Suppressor macrophage treated with lipopolysaccharide for 1 hour (primary cell): ENCODE results near the gene C12orf42.
A peak's percentile ranks its signal among the peaks of the same experiment; 100 is the strongest.

Source experiments
- DNase-seq, 3 donors: peaks; one replicate each; pipeline ENCODE4 v3.0.0-alpha.2; 2020 to 2022

The C12orf42 gene

GRCh38 chr12:103495469-103496456 lies at the start of gene C12orf42:
Gene C12orf42, minus strand, starts transcription at chr12:103495968. Its CDS starts 17,542 bp downstream, at chr12:103478426.
- DNase-seq = peak in 1 of 3 donors; percentile 24

DNA sequence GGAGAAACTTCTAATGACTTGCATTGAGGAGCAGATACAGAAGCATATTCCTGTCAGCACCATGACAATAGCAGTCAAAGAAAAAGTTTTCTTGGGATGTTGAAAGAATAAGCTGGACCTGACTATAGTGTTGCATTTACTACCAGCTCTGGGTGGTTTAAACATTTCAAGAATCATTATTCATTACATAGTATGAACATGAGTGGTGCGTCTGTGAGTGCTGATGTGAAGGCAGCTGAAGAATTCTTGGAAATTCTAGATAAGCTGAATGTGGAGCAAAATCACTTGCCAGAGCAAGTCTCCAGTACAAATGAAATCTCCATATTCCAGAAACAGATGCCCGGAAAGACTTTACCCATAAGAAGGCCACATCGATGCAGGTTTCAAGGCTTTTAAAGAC lies 46.3 kb upstream of the C12orf42 start:
- DNase-seq = no peak

DNA sequence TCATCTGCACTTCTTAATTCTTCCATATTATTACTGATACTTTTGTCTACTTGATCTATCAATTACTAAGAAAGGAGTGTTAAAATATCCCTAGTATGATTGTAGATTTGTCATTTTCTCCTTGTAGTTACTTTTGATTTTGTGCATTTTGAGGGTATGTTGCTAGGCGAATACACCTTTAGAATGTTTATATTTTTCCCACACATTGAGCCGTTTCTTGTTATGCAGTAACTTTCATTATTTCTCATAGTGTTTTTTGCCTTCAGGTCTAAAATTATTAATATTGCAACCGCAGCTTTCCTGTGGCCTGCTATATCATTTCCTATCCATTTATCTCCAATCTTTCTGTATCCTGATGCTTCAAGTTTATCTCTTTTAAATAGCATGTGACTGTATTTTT lies 44.6 kb upstream of the C12orf42 start:
- no peak for DNase-seq

GRCh38 chr12:103538397-103538796 lies 42.6 kb upstream of the C12orf42 start:
- DNase-seq = no peak

- no peak for DNase-seq
Observed at GRCh38 chr12:103530307-103531066, 34.7 kb upstream of the C12orf42 start.

- no peak for DNase-seq
Observed at GRCh38 chr12:103529306-103529705, 33.5 kb upstream of the C12orf42 start.

DNA sequence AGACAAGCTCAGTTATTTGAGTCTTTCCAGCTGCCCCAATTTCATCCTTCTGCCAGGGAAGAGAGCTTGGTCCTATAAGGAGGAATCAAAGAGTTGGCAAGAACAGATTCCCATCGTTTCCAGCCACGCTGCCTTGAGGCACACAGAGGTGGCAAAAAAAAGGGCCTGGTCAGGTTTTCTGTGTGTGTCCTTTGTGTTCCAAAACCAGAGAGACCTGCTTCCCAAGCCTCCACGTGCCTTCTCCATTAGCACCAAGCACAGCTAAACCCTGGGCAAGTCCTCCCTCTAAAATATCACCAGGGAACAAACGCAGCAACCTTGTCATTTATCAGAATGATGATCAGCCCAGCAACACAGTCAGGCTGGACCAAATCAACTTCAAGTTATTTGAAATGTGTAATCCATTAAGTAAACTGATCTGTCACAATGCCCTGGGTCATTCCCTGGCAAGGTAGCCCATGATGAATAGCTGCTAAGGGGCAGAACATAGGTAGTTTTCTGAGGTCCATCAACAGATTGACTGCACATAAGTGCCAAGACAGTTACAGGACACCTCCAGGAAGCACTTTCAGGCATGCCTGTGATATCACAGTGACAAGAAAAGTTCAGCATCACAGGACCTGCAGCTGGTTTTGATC lies 28.6 kb upstream of the C12orf42 start:
- no peak for DNase-seq

DNA sequence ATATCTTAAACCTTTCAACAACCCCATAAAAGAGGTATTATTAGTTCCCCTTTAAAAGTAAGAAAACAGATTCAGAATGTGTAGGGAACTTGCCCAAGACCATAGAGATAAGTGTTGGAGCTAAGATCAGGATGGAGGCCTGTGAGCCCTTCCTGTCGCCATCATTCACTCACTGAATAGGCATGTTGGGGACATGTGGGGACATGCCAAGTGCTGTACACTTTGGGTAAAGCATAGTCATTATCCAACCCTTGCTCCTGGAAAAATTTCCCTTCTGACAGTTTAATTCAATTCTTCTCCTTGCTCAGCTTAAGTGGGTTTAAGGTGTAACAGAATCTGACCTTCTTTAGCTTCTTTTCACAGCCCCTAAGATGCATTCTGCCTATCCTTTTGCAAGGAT lies 28.0 kb upstream of the C12orf42 start:
- no peak for DNase-seq

DNA sequence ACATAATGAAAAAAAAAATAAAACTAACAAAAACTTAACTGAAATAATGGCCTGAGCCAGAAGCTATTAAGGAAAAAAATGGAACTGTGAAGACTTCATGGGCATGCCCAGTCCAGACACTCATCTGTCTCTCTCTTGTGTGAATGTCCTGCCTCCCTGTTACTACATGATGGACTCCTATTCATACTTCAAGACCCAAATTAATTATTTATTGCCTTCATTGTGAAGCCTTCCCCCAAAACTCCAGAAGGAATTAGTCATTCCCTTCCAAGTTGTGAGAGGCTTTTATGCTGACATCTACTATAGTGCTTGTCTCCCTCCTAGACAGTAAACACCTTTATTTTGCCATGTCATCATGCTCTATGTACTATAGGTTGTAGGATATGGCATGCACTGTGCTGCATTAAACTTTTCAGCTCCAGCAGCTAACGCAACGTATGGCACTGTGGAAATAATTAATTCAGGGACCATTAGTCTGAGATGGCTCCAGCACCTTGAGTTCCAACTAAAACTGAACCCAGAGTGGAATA lies 25.0 kb upstream of the C12orf42 start:
- DNase-seq = no peak

DNA sequence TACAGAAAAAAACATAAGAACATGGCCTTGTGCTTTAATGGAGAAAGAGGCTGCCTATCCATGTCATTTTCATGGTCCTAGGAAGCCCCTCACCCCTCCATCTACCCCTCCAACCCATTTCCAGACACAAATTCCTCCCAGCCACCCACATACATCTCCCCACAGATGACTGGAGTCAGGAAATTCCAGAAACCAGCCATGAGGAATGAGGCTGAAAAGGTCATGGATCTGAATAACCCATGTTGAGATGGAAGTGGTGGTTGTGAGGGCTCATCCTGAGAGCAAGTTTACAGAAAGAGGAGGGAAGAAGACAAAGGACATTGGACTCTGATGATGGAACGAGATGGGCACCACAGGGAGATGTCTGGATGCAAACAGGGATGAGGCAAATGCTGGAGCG lies 23.9 kb upstream of the C12orf42 start:
- no peak for DNase-seq

DNA sequence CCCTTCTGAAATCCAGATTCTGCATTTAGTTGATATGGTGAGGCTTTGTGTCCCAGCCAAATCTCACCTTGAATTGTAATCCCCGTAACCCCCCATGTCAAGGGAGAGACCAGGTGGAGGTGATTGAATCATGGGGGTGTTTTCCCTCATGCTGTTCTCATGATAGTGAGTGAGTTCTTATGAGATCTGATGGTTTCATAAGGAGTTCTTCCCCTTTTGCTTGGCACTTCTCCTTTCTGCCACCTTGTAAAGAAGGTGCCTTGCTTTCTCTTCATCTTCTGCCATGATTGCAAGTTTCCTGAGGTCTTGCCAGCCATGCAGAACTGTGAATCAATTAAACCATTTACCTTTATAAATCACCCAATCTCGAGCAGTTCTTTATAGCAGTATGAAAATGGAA lies 23.1 kb upstream of the C12orf42 start:
- no peak for DNase-seq

- DNase-seq = no peak
Observed at GRCh38 chr12:103517161-103517560, 21.4 kb upstream of the C12orf42 start.

GRCh38 chr12:103515341-103515740 lies 19.6 kb upstream of the C12orf42 start:
- no peak for DNase-seq

DNA sequence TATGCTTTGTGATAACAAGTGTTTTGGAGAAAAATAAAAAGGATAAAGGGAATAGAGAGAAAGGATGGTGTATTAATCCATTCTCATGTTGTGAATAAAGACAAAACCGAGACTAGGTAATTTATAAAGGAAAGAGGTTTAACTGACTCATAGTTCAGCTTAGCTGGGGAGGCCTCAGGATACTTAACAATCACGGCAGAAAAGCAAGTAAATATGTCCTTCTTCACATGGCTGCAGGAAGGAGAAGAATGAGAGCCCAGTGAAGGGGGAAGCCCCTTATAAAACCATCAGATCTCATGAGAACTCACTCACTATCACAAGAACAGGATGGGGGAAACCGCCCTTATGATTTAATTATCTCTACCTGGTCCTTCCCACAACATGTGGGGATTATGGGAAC lies 18.1 kb upstream of the C12orf42 start:
- DNase-seq = no peak

- no peak for DNase-seq
Observed at GRCh38 chr12:103505371-103506236, 9.8 kb upstream of the C12orf42 start.

GRCh38 chr12:103504606-103505005 lies 8.8 kb upstream of the C12orf42 start:
- DNase-seq = no peak

DNA sequence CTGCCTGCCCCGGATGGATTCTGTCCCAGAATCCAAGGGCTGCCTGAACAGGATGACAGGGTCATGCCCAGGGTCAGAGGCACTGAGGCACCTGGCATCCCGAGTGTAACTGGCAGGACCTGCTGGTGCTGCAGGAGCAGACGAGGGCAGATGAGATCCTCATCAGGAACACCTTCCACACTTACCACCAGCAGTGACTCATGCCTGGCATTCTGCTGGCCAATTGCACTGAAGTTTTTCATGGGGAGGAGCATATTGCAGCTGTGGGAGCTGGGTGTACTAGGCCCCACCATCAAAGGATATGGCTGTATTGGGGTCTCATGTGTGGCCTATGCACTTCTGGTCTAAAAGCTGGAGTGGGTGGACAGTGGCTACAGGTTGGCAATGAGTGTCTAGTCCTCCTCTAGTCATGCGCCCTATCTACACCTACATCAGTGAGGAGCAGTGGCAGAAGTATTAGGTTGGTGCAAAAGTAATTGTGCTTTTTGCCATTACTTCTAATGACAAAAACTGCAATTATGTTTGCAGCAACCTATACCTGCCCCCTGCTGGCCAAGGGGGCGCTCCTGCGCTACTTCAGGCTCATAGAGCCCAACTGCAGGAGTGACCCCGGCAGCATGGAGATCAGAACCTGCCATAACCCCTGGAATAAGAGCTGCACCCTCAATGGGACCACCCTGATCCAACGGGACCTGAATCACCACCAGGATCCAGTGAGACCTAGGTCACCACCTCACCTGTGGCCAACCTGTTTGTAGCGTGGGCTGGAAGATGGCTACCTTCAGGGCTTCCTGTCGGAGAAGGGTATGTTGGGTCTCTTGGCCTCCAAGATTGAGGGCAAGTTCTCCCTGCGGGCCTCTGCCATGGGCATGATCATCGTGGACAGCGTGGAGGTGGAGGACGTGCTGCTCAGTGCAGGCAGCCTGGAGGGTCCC lies 8.0 kb upstream of the C12orf42 start:
- peak; percentile 4 to 46 (median 19) for DNase-seq

DNA sequence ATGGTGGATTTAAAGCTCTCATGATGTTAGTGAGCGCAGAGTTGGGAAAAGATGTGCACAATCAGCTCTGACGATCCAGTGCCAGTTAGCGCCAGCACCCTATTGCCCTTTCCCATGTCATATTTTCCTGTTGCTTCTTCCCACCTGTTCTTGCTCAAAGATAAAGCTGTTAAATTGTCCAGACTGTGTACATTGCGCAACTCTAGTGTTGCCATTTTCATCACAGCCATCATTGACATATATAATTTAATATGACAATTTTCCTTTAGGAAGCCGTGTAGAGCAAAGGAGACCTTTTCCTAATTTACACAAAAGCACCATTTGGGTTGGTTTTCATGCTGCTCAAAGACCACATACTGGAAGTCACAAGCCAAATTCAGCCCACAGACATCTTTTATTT lies 5.7 kb upstream of the C12orf42 start:
- no peak for DNase-seq

DNA sequence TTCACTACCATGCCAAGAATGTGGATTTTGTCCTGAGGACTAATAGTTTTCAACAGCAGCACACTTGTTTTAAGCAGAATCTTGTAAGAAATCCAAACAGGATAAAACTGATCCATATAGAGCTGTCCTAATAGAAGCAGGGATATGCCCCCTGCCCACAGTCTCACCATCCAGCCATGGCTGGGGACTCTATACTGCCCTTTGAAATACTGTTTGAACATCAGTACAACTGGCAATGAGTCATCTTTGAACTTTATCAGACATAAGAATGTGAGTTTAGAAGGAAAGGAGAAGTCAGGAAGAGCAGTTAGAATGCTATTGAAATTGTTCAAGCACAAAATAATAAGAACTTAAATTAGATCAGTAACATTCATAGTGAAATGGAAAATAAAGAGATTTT lies 3.8 kb upstream of the C12orf42 start:
- DNase-seq = no peak

DNA sequence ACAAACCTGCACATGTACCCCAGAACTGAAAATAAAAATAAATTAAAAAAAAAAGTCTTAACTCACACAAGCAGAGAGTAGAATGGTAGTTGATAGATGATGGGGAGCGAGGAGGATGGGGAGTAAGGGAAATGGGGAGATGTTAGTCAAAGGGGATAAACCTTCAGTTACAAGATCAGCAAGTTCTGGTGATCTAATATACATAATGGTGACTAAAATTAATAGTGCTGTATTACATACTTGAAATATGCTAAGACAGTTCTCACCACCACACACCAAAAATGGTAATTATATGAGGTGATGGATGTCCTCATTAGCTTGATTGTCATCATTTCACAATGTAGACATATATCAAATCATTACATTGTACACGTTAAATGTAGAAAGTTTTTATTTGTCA lies 3.2 kb upstream of the C12orf42 start:
- no peak for DNase-seq
